Measurements from ENCODE around the gene PCDHGA1.

DNA sequence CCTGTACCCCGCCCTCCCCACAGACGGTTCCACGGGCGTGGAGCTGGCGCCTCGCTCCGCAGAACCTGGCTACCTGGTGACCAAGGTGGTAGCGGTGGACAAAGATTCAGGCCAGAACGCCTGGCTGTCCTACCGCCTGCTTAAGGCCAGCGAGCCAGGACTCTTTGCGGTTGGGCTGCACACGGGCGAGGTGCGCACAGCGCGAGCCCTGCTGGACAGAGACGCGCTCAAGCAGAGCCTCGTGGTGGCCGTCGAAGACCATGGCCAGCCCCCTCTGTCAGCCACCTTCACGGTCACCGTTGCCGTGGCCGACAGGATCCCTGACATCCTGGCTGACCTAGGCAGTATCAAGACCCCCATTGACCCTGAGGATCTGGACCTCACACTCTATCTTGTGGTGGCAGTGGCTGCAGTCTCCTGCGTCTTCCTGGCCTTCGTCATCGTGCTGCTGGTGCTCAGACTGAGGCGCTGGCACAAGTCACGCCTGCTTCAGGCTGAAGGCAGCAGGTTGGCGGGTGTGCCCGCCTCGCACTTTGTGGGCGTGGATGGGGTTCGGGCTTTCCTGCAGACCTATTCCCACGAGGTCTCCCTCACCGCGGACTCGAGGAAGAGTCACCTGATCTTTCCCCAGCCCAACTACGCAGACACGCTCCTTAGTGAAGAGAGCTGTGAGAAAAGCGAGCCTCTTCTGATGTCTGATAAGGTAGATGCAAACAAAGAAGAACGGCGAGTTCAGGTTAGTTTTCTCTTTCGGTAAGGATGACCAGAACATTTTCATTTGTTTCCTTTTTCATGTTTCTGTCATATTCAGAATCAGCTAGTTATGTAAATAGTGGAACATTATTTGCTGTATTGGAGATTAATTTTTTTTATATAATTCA is 35.9 kb downstream of the PCDHGA1 start:
- TF ChIP-seq, protein P1, sequence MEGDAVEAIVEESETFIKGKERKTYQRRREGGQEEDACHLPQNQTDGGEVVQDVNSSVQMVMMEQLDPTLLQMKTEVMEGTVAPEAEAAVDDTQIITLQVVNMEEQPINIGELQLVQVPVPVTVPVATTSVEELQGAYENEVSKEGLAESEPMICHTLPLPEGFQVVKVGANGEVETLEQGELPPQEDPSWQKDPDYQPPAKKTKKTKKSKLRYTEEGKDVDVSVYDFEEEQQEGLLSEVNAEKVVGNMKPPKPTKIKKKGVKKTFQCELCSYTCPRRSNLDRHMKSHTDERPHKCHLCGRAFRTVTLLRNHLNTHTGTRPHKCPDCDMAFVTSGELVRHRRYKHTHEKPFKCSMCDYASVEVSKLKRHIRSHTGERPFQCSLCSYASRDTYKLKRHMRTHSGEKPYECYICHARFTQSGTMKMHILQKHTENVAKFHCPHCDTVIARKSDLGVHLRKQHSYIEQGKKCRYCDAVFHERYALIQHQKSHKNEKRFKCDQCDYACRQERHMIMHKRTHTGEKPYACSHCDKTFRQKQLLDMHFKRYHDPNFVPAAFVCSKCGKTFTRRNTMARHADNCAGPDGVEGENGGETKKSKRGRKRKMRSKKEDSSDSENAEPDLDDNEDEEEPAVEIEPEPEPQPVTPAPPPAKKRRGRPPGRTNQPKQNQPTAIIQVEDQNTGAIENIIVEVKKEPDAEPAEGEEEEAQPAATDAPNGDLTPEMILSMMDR (tag by site-specific recombination; IDR thresholded peaks at IDR 0.05), result no peak
- no peak for TF ChIP-seq ZNF175 (tag by site-specific recombination; IDR thresholded peaks at IDR 0.05)
- TF ChIP-seq, protein P2, sequence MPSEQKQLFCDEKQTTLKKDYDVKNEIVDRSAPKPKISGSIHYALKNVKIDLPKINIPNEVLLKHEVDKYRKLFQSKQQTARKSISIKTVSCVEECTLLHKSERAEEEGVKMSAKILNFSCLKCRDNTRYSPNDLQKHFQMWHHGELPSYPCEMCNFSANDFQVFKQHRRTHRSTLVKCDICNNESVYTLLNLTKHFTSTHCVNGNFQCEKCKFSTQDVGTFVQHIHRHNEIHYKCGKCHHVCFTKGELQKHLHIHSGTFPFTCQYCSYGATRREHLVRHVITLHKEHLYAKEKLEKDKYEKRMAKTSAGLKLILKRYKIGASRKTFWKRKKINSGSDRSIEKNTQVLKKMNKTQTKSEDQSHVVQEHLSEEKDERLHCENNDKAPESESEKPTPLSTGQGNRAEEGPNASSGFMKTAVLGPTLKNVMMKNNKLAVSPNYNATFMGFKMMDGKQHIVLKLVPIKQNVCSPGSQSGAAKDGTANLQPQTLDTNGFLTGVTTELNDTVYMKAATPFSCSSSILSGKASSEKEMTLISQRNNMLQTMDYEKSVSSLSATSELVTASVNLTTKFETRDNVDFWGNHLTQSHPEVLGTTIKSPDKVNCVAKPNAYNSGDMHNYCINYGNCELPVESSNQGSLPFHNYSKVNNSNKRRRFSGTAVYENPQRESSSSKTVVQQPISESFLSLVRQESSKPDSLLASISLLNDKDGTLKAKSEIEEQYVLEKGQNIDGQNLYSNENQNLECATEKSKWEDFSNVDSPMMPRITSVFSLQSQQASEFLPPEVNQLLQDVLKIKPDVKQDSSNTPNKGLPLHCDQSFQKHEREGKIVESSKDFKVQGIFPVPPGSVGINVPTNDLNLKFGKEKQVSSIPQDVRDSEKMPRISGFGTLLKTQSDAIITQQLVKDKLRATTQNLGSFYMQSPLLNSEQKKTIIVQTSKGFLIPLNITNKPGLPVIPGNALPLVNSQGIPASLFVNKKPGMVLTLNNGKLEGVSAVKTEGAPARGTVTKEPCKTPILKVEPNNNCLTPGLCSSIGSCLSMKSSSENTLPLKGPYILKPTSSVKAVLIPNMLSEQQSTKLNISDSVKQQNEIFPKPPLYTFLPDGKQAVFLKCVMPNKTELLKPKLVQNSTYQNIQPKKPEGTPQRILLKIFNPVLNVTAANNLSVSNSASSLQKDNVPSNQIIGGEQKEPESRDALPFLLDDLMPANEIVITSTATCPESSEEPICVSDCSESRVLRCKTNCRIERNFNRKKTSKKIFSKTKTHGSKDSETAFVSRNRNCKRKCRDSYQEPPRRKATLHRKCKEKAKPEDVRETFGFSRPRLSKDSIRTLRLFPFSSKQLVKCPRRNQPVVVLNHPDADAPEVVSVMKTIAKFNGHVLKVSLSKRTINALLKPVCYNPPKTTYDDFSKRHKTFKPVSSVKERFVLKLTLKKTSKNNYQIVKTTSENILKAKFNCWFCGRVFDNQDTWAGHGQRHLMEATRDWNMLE (tag by site-specific recombination; conservative IDR thresholded peaks at IDR 0.05; ENCODE audit: low read depth), result no peak
- TF ChIP-seq, protein P3, sequence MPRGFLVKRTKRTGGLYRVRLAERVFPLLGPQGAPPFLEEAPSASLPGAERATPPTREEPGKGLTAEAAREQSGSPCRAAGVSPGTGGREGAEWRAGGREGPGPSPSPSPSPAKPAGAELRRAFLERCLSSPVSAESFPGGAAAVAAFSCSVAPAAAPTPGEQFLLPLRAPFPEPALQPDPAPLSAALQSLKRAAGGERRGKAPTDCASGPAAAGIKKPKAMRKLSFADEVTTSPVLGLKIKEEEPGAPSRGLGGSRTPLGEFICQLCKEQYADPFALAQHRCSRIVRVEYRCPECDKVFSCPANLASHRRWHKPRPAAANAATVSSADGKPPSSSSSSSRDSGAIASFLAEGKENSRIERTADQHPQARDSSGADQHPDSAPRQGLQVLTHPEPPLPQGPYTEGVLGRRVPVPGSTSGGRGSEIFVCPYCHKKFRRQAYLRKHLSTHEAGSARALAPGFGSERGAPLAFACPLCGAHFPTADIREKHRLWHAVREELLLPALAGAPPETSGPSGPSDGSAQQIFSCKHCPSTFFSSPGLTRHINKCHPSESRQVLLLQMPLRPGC (tag by site-specific recombination; IDR thresholded peaks at IDR 0.05), result no peak
- TF ChIP-seq, protein P4, sequence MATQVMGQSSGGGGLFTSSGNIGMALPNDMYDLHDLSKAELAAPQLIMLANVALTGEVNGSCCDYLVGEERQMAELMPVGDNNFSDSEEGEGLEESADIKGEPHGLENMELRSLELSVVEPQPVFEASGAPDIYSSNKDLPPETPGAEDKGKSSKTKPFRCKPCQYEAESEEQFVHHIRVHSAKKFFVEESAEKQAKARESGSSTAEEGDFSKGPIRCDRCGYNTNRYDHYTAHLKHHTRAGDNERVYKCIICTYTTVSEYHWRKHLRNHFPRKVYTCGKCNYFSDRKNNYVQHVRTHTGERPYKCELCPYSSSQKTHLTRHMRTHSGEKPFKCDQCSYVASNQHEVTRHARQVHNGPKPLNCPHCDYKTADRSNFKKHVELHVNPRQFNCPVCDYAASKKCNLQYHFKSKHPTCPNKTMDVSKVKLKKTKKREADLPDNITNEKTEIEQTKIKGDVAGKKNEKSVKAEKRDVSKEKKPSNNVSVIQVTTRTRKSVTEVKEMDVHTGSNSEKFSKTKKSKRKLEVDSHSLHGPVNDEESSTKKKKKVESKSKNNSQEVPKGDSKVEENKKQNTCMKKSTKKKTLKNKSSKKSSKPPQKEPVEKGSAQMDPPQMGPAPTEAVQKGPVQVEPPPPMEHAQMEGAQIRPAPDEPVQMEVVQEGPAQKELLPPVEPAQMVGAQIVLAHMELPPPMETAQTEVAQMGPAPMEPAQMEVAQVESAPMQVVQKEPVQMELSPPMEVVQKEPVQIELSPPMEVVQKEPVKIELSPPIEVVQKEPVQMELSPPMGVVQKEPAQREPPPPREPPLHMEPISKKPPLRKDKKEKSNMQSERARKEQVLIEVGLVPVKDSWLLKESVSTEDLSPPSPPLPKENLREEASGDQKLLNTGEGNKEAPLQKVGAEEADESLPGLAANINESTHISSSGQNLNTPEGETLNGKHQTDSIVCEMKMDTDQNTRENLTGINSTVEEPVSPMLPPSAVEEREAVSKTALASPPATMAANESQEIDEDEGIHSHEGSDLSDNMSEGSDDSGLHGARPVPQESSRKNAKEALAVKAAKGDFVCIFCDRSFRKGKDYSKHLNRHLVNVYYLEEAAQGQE (tag by site-specific recombination; IDR thresholded peaks at IDR 0.05), result no peak
- TF ChIP-seq ZFP3 (tag by site-specific recombination; IDR thresholded peaks at IDR 0.05; ENCODE audit: low read depth), result no peak
- no peak for TF ChIP-seq ZNF777 (tag by site-specific recombination; IDR thresholded peaks at IDR 0.05; ENCODE audit: borderline replicate concordance)
- TF ChIP-seq, protein P5, sequence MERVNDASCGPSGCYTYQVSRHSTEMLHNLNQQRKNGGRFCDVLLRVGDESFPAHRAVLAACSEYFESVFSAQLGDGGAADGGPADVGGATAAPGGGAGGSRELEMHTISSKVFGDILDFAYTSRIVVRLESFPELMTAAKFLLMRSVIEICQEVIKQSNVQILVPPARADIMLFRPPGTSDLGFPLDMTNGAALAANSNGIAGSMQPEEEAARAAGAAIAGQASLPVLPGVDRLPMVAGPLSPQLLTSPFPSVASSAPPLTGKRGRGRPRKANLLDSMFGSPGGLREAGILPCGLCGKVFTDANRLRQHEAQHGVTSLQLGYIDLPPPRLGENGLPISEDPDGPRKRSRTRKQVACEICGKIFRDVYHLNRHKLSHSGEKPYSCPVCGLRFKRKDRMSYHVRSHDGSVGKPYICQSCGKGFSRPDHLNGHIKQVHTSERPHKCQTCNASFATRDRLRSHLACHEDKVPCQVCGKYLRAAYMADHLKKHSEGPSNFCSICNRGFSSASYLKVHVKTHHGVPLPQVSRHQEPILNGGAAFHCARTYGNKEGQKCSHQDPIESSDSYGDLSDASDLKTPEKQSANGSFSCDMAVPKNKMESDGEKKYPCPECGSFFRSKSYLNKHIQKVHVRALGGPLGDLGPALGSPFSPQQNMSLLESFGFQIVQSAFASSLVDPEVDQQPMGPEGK (tag by site-specific recombination; IDR thresholded peaks at IDR 0.05), result no peak
